A549 treated with AZD9567 at 1 μM for 4 hours (cell line): ENCODE data around the gene SPATA31A5. TPM values are rescaled to one million over a fixed set of nuclear protein-coding genes. Genes with fewer than 3 reads are reported as not detected.

Source experiments
- total RNA-seq: library from RNA; stranded (reverse); fragments of 200-300 nt; extraction: Qiagen RNA extraction; gene quantifications from 5 replicates; pipeline ENCODE4 v1.2.3, GENCODE V29; 2022; ENCODE audit not compliant: insufficient read depth

The SPATA31A5 gene
- not detected in 5 replicates for total RNA-seq

GRCh38 chr9:60914107-60914506 is at the start of gene SPATA31A5:
TSS of gene SPATA31A5 (plus strand) at chr9:60914407. CDS start at chr9:60914436, 29 bp downstream.

